ENCODE measurements around the gene ADAMTS3. TPM values are rescaled to one million over a fixed set of nuclear protein-coding genes. Genes with fewer than 3 reads are reported as not detected.

The ADAMTS3 gene
- total RNA-seq, 4 donors from 2014 or later: 0.54 to 1.7 TPM; not detected in 2

- Histone ChIP-seq H3K4me3 (no peak overlapping the region), H3K27ac (no peak overlapping the region), H3K9me3 (no peaks in the 10 kb centered on the region), H3K4me1 (no peaks in the 10 kb centered on the region), H3K27me3 (no peaks in the 10 kb centered on the region), H3K36me3 (no peaks in the 10 kb centered on the region)
- no peak for DNase-seq
- TF ChIP-seq CTCF (IDR thresholded peaks at IDR 0.05): no peak
- TF ChIP-seq POLR2A (IDR thresholded peaks at IDR 0.05): no peak
Observed at GRCh38 chr4:72448231-72448630, 120.8 kb downstream of the ADAMTS3 start.

- Histone ChIP-seq H3K9me3 (no peaks in the 10 kb centered on the region), H3K4me3 (no peak overlapping the region), H3K36me3 (no peaks in the 10 kb centered on the region), H3K27me3 (no peaks in the 10 kb centered on the region), H3K4me1 (no peaks in the 10 kb centered on the region), H3K27ac (no peak overlapping the region)
- no peak for DNase-seq
- no peak for TF ChIP-seq CTCF (IDR thresholded peaks at IDR 0.05)
- no peak for TF ChIP-seq POLR2A (IDR thresholded peaks at IDR 0.05)
Observed at GRCh38 chr4:72446353-72447055, 122.5 kb downstream of the ADAMTS3 start.

- Histone ChIP-seq H3K27me3 (no peaks in the 10 kb centered on the region), H3K9me3 (no peaks in the 10 kb centered on the region), H3K4me1 (no peaks in the 10 kb centered on the region), H3K4me3 (no peak overlapping the region), H3K36me3 (no peaks in the 10 kb centered on the region), H3K27ac (no peak overlapping the region)
- no peak for TF ChIP-seq CTCF (IDR thresholded peaks at IDR 0.05)
- no peak for TF ChIP-seq POLR2A (IDR thresholded peaks at IDR 0.05)
- no peak for DNase-seq
Observed at GRCh38 chr4:72444092-72444491, 124.9 kb downstream of the ADAMTS3 start.

GRCh38 chr4:72442715-72443114, 126.3 kb downstream of the ADAMTS3 start:
- H3K4me3 ChIP-seq: no peak overlapping the region
- H3K27me3 ChIP-seq: no peaks in the 10 kb centered on the region
- H3K36me3 ChIP-seq: no peaks in the 10 kb centered on the region
- no peaks in the 10 kb centered on the region for H3K9me3 ChIP-seq
- no peak for TF ChIP-seq POLR2A (IDR thresholded peaks at IDR 0.05)
- no peak for TF ChIP-seq CTCF (IDR thresholded peaks at IDR 0.05)
- H3K27ac ChIP-seq: no peak overlapping the region
- no peak for DNase-seq
- no peaks in the 10 kb centered on the region for H3K4me1 ChIP-seq

- Histone ChIP-seq H3K36me3 (no peaks in the 10 kb centered on the region), H3K4me1 (no peaks in the 10 kb centered on the region), H3K9me3 (no peaks in the 10 kb centered on the region), H3K4me3 (no peak overlapping the region), H3K27ac (no peak overlapping the region), H3K27me3 (no peaks in the 10 kb centered on the region)
- no peak for DNase-seq
- TF ChIP-seq CTCF (IDR thresholded peaks at IDR 0.05) (no peak), POLR2A (IDR thresholded peaks at IDR 0.05) (no peak)
Observed at GRCh38 chr4:72442147-72442546, 126.9 kb downstream of the ADAMTS3 start.
